ENCODE results near the gene ADK.

ADK gene

DNA sequence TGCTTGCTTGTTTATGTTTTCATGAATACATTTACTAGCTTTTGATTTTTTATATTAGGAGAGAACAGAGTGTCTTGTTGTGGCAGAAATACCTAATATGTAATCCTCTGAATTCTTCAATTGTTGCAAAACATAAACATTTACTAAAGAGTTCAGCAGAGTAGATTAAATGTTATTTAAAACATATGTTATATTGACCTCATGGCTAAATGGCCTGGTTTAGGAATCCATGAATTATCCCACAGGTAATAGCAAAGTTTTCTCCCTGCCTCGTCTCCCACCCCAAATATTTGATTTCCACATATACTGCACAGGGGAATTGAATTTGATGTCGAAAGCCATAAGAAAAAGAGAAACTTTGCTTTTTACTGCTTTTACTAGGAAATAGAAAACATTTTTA, 111.8 kb downstream of the ADK start:
- Histone ChIP-seq H3K4me2 (ENCODE audit: low read length) (no peak overlapping the region), H2AFZ (no peak overlapping the region), H3K27ac (no peak overlapping the region), H3K4me1 (no peaks in the 10 kb centered on the region), H3K4me3 (ENCODE audit: low read depth, low read length) (no peak overlapping the region), H3K27me3 (ENCODE audit: control insufficient read depth, insufficient read depth, low read length) (no peaks in the 10 kb centered on the region), H3K79me2 (peaks cover 5% of the 10 kb centered on the region), H3K9me3 (ENCODE audit: control insufficient read depth, low read length) (no peaks in the 10 kb centered on the region), H3K9ac (no peak overlapping the region), H3K36me3 (ENCODE audit: control insufficient read depth, insufficient read depth, low read length) (no peaks in the 10 kb centered on the region)
- TF ChIP-seq, protein P1, sequence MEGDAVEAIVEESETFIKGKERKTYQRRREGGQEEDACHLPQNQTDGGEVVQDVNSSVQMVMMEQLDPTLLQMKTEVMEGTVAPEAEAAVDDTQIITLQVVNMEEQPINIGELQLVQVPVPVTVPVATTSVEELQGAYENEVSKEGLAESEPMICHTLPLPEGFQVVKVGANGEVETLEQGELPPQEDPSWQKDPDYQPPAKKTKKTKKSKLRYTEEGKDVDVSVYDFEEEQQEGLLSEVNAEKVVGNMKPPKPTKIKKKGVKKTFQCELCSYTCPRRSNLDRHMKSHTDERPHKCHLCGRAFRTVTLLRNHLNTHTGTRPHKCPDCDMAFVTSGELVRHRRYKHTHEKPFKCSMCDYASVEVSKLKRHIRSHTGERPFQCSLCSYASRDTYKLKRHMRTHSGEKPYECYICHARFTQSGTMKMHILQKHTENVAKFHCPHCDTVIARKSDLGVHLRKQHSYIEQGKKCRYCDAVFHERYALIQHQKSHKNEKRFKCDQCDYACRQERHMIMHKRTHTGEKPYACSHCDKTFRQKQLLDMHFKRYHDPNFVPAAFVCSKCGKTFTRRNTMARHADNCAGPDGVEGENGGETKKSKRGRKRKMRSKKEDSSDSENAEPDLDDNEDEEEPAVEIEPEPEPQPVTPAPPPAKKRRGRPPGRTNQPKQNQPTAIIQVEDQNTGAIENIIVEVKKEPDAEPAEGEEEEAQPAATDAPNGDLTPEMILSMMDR (IDR thresholded peaks at IDR 0.05) = no peak

DNA sequence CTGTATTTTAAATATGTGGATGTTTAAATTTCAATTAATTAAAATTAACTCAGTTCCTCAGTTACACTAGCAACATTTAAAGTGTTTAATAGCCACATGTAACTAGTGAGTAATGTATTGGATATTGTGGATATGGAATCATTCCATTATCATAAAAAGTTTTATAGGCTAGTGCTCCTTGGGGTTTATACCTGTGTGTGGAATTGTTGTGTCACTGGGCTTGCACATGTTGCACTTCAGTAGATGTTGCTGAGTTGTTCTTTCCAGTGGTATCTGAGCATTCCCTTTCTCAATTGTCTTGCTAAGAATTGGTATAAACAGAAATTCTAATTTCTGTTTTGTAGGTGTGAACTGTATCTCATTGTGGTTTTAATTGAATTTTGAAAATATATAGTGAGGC, 113.0 kb downstream of the ADK start:
- H3K27me3 ChIP-seq (ENCODE audit: control insufficient read depth, insufficient read depth, low read length) = no peaks in the 10 kb centered on the region
- peaks cover 5% of the 10 kb centered on the region for H3K79me2 ChIP-seq
- TF ChIP-seq, protein P1 (IDR thresholded peaks at IDR 0.05) = no peak
- no peaks in the 10 kb centered on the region for H3K9me3 ChIP-seq (ENCODE audit: control insufficient read depth, low read length)
- no peak overlapping the region for H3K4me2 ChIP-seq (ENCODE audit: low read length)
- H3K36me3 ChIP-seq (ENCODE audit: control insufficient read depth, insufficient read depth, low read length) = no peaks in the 10 kb centered on the region
- no peak overlapping the region for H3K9ac ChIP-seq
- no peak overlapping the region for H2AFZ ChIP-seq
- no peak overlapping the region for H3K27ac ChIP-seq
- no peaks in the 10 kb centered on the region for H3K4me1 ChIP-seq
- H3K4me3 ChIP-seq (ENCODE audit: low read depth, low read length) = no peak overlapping the region

DNA sequence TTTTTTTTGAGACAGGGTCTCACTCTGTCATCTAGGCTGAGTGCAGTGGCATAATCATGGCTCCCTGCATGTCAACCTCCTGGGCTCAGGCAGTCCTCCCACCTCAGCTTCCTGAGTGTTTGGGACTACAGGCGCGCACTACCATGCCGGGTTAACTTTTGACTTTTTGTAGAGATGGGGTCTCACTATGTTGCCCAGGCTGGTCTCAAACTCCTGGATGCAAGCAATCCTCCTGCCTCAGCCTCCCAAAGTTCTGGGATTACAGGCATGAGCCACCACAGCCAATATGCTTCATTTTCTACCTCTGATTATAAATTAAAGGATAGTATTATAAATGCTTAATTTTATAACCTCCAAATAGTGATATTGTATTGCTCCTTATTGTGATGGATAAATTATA, 121.3 kb downstream of the ADK start:
- no peak overlapping the region for H3K27ac ChIP-seq
- no peaks in the 10 kb centered on the region for H3K4me1 ChIP-seq
- H2AFZ ChIP-seq = no peak overlapping the region
- H3K79me2 ChIP-seq = no peaks in the 10 kb centered on the region
- TF ChIP-seq, protein P1 (IDR thresholded peaks at IDR 0.05) = no peak
- H3K9me3 ChIP-seq (ENCODE audit: control insufficient read depth, low read length) = no peaks in the 10 kb centered on the region
- H3K27me3 ChIP-seq (ENCODE audit: control insufficient read depth, insufficient read depth, low read length) = no peaks in the 10 kb centered on the region
- H3K4me3 ChIP-seq (ENCODE audit: low read depth, low read length) = no peak overlapping the region
- no peak overlapping the region for H3K4me2 ChIP-seq (ENCODE audit: low read length)
- no peaks in the 10 kb centered on the region for H3K36me3 ChIP-seq (ENCODE audit: control insufficient read depth, insufficient read depth, low read length)
- H3K9ac ChIP-seq = no peak overlapping the region

DNA sequence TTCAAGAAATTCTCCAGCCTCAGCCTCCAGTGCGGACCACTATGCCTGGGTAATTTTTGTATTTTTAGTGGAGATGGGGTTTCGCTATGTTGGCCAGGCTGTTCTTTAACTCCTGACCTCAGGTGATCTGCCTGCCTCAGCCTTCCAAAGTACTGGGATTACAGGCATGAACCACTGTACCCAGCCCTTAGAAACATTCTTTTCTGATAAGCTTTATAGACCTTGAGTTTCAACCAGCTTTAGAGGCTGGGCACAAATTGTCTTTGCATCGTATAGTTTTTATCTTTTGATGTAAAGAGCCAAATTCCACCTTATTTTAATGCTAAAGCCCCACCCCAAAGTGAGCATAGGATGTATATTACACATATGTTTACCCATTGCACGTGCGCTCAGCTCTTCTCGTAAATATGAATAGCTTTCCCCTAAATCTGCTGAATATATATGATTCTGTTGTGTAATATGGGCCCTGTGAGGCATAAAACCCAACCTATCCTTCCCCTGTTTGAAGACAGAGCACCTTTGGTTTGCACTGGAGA, 124.8 kb downstream of the ADK start:
- H3K9me3 ChIP-seq (ENCODE audit: control insufficient read depth, low read length) = no peaks in the 10 kb centered on the region
- no peak overlapping the region for H3K9ac ChIP-seq
- H3K4me1 ChIP-seq = no peaks in the 10 kb centered on the region
- no peak overlapping the region for H2AFZ ChIP-seq
- H3K4me2 ChIP-seq (ENCODE audit: low read length) = no peak overlapping the region
- H3K79me2 ChIP-seq = no peaks in the 10 kb centered on the region
- H3K27ac ChIP-seq = no peak overlapping the region
- no peaks in the 10 kb centered on the region for H3K36me3 ChIP-seq (ENCODE audit: control insufficient read depth, insufficient read depth, low read length)
- TF ChIP-seq, protein P1 (IDR thresholded peaks at IDR 0.05) = no peak
- no peaks in the 10 kb centered on the region for H3K27me3 ChIP-seq (ENCODE audit: control insufficient read depth, insufficient read depth, low read length)
- no peak overlapping the region for H3K4me3 ChIP-seq (ENCODE audit: low read depth, low read length)

DNA sequence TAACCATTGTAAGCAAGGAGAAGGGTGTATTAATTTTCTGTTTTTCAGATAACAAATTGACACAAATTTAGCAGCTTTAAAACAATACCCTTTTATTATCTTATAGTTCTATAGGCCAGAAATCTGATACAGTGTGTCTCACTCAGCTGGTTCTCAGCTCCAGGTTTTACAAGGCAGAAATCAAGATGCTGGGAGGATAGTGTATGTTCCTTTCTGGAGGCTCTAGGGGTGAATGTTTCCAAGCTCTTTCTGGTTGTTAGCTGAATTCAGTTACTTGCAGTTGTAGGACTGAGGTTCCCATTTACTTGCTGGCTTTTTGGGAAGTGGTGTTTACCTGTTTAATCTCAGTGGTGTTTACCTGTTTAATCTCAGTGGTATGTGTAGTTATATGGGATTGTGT, 125.4 kb downstream of the ADK start:
- Histone ChIP-seq H3K36me3 (ENCODE audit: control insufficient read depth, insufficient read depth, low read length) (no peaks in the 10 kb centered on the region), H3K4me1 (no peaks in the 10 kb centered on the region), H3K4me3 (ENCODE audit: low read depth, low read length) (no peak overlapping the region), H3K9me3 (ENCODE audit: control insufficient read depth, low read length) (no peaks in the 10 kb centered on the region), H3K27ac (no peak overlapping the region), H3K4me2 (ENCODE audit: low read length) (no peak overlapping the region), H3K79me2 (no peaks in the 10 kb centered on the region), H3K27me3 (ENCODE audit: control insufficient read depth, insufficient read depth, low read length) (no peaks in the 10 kb centered on the region), H2AFZ (no peak overlapping the region), H3K9ac (no peak overlapping the region)
- TF ChIP-seq, protein P1 (IDR thresholded peaks at IDR 0.05) = no peak

Measured in parathyroid adenoma (tissue), 2 donors.